ENCODE results near the gene GPR34.

- TF ChIP-seq EZH2 (IDR thresholded peaks at IDR 0.05) (no peak), POLR2AphosphoS5 (IDR thresholded peaks at IDR 0.05; ENCODE audit: borderline replicate concordance, low read depth, low read length) (no peak), FOXP2 (optimal IDR thresholded peaks at IDR 0.05; ENCODE audit: control extremely low read depth, extremely low read length, insufficient read depth) (no peak)
These were observed 34.2 kb downstream of the GPR34 start for GRCh38 chrX:41722816-41723618.

Data from SK-N-MC (cell line).